Calu3 (cell line): ENCODE measurements around the gene VN1R5. TPM values are rescaled to one million over a fixed set of nuclear protein-coding genes. Genes with fewer than 3 reads are reported as not detected.

Experiments
- BruUV-seq: library from RNA; stranded (reverse); fragments of 400-500 nt; replicated peaks from 2 replicates; lab custom pipeline; 2021; lab: Mats Ljungman, UMichigan
- CTCF ChIA-PET: fragments of 300-600 bp; sonication (Branson Sonifier 250); formaldehyde crosslinking; loops from one replicate; lab custom pipeline; 2022; ENCODE audit warnings: antibody characterized with exemption; lab: Charles Lee
- DNase-seq: peaks from one replicate; pipeline ENCODE4 v3.0.0; 2022
- H3K27ac Mint-ChIP-seq: one replicate; pipeline ENCODE4 v1.8.0; 2022; ENCODE audit warnings: mixed read lengths; ENCODE audit not compliant: unreplicated experiment
- H3K27me3 Mint-ChIP-seq: one replicate; pipeline ENCODE4 v1.8.0; 2022; ENCODE audit warnings: mixed read lengths; ENCODE audit not compliant: unreplicated experiment
- H3K36me3 Mint-ChIP-seq: one replicate; pipeline ENCODE4 v1.8.0; 2022; ENCODE audit warnings: mild to moderate bottlenecking, moderate library complexity, mixed read lengths; ENCODE audit not compliant: insufficient read depth, unreplicated experiment
- H3K4me1 Mint-ChIP-seq: one replicate; pipeline ENCODE4 v1.8.0; 2022; ENCODE audit warnings: mild to moderate bottlenecking, low read depth, mixed read lengths; ENCODE audit not compliant: unreplicated experiment
- H3K4me3 Mint-ChIP-seq: one replicate; pipeline ENCODE4 v1.8.0; 2022; ENCODE audit warnings: mild to moderate bottlenecking, low read depth, moderate library complexity, mixed read lengths; ENCODE audit not compliant: unreplicated experiment
- H3K9me3 Mint-ChIP-seq: one replicate; pipeline ENCODE4 v1.8.0; 2022; ENCODE audit warnings: low read depth, mixed read lengths; ENCODE audit not compliant: unreplicated experiment
- CTCF ChIP-seq: fragments of 200-600 bp; IDR thresholded peaks from one replicate; pipeline ENCODE4 v1.8.0; 2022; ENCODE audit warnings: antibody characterized with exemption; ENCODE audit not compliant: unreplicated experiment
- intact Hi-C: fragments of 100-400 bp; cut with micrococcal nuclease; formaldehyde crosslinking; loops from one replicate; pipeline ENCODE4 v1.10.0; 2022; ENCODE audit not compliant: unreplicated experiment
- total RNA-seq: library from RNA; stranded (reverse); gene quantifications from 2 replicates; pipeline ENCODE4 v1.2.3, GENCODE V29; 2022

Gene VN1R5
- total RNA-seq, 1 experiment from 2014 or later: not detected

- BruUV-seq: no TSS peak
- no peaks in the 10 kb centered on the region for H3K36me3 Mint-ChIP-seq
- DNase-seq: no peak
- peaks cover 28% of the 10 kb centered on the region for H3K9me3 Mint-ChIP-seq
- CTCF ChIA-PET: no interaction called here
- no peak for TF ChIP-seq CTCF
- no peak overlapping the region for H3K4me3 Mint-ChIP-seq
- intact Hi-C loops: no loop called here
- no peaks in the 10 kb centered on the region for H3K27me3 Mint-ChIP-seq
- H3K27ac Mint-ChIP-seq: no peak overlapping the region
- no peaks in the 10 kb centered on the region for H3K4me1 Mint-ChIP-seq
Measured at GRCh38 chr1:247273013-247273412, 17.1 kb downstream of the VN1R5 start.

- Mint-ChIP-seq H3K27ac (no peak overlapping the region), H3K9me3 (peaks cover 26% of the 10 kb centered on the region), H3K4me3 (no peak overlapping the region), H3K36me3 (no peaks in the 10 kb centered on the region), H3K27me3 (no peaks in the 10 kb centered on the region), H3K4me1 (no peaks in the 10 kb centered on the region)
- DNase-seq: no peak
- intact Hi-C loops: no loop called here
- BruUV-seq: no TSS peak
- no peak for TF ChIP-seq CTCF
- CTCF ChIA-PET: no interaction called here
Measured at GRCh38 chr1:247274605-247275256, 18.9 kb downstream of the VN1R5 start.

DNA sequence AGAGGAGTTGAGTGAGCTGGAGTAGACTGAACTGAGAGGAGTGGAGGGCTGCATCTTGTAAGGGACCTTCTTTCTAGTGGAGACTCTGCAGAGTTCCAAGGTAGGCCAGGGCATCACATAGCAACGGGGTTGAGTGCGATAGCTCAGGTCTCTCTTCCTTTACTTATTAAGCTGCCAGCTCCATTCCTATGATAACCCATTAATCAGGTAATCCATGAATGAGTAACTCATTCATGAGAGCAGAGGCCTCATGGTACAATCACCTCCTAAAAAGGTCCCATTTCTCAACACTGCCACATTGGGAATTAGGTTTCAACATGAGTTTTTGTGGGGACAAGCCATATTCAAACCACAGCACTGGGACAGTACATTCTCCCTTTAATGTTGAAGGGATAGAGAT lies 21.3 kb downstream of the VN1R5 start:
- intact Hi-C loops: no loop called here
- DNase-seq: no peak
- Mint-ChIP-seq H3K4me1 (no peaks in the 10 kb centered on the region), H3K36me3 (no peaks in the 10 kb centered on the region), H3K27ac (no peak overlapping the region), H3K27me3 (no peaks in the 10 kb centered on the region), H3K4me3 (no peak overlapping the region), H3K9me3 (peaks cover 20% of the 10 kb centered on the region)
- BruUV-seq: no TSS peak
- CTCF ChIA-PET: no interaction called here
- no peak for TF ChIP-seq CTCF

- H3K27ac Mint-ChIP-seq: no peak overlapping the region
- no TSS peak for BruUV-seq
Measured at GRCh38 chr1:247281001-247281574, 25.2 kb downstream of the VN1R5 start.

More at GRCh38 chr1:247281001-247281574, 25.2 kb downstream of the VN1R5 start:
- TF ChIP-seq CTCF: no peak
- intact Hi-C loops: no loop called here
- DNase-seq: no peak
- Mint-ChIP-seq H3K4me3 (no peak overlapping the region), H3K4me1 (no peaks in the 10 kb centered on the region), H3K36me3 (no peaks in the 10 kb centered on the region), H3K27me3 (no peaks in the 10 kb centered on the region), H3K9me3 (peaks cover 20% of the 10 kb centered on the region)
- CTCF ChIA-PET: no interaction called here
